Hepatocyte (in vitro differentiated cells): ENCODE measurements around the gene LAMTOR1.

Experiments
- CTCF ChIP-seq: fragments of 200-600 bp; sonication (generic); IDR thresholded peaks from 2 replicates; pipeline ENCODE4 v1.5.1; 2016; ENCODE audit warnings: antibody characterized with exemption, mild to moderate bottlenecking; ENCODE audit not compliant: poor library complexity
- EZH2phosphoT487 ChIP-seq: fragments of 200-600 bp; sonication (generic); IDR thresholded peaks from one replicate; pipeline ENCODE4 v1.6.1; 2018; ENCODE audit warnings: antibody characterized with exemption, mild to moderate bottlenecking, low read depth, moderate library complexity; ENCODE audit not compliant: unreplicated experiment, severe bottlenecking

GRCh38 chr11:72080326-72081183, 22.5 kb downstream of the LAMTOR1 start, which contains the start of the genes LRRC51 and NUMA1:
- TF ChIP-seq CTCF (no peak), EZH2phosphoT487 (no peak)
